Measurements from ENCODE around the gene TRRAP. TPM values are rescaled to one million over a fixed set of nuclear protein-coding genes. Genes with fewer than 3 reads are reported as not detected.

Gene TRRAP
- total RNA-seq, 4 donors from 2014 or later, result 27.2 to 35.8 (median 30.1) TPM

DNA sequence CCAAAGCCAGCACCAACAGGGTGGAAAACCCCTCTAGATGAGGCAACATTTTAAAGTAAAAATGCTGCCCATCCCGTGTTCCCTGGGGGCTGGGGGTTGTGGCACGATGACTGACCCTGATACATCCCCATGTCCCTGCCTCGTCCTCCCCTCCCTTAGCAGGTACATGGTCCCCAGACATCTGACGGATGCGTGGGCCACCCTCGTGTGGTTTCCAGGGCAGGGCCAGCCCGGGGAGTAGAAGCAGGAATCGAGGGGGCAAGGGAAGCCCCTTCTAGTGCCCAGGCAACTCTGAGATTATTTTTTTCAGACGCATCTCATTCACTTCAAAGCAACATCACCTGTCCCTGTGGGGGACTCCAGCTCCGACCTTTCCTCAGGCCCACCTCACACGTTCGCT lies 12.0 kb upstream of the TRRAP start:
- no peak for ATAC-seq (ENCODE audit: low FRiP score)
- no peak for DNase-seq (ENCODE audit: low spot score)
- TF ChIP-seq, protein P1, sequence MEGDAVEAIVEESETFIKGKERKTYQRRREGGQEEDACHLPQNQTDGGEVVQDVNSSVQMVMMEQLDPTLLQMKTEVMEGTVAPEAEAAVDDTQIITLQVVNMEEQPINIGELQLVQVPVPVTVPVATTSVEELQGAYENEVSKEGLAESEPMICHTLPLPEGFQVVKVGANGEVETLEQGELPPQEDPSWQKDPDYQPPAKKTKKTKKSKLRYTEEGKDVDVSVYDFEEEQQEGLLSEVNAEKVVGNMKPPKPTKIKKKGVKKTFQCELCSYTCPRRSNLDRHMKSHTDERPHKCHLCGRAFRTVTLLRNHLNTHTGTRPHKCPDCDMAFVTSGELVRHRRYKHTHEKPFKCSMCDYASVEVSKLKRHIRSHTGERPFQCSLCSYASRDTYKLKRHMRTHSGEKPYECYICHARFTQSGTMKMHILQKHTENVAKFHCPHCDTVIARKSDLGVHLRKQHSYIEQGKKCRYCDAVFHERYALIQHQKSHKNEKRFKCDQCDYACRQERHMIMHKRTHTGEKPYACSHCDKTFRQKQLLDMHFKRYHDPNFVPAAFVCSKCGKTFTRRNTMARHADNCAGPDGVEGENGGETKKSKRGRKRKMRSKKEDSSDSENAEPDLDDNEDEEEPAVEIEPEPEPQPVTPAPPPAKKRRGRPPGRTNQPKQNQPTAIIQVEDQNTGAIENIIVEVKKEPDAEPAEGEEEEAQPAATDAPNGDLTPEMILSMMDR (IDR thresholded peaks at IDR 0.05), result no peak

DNA sequence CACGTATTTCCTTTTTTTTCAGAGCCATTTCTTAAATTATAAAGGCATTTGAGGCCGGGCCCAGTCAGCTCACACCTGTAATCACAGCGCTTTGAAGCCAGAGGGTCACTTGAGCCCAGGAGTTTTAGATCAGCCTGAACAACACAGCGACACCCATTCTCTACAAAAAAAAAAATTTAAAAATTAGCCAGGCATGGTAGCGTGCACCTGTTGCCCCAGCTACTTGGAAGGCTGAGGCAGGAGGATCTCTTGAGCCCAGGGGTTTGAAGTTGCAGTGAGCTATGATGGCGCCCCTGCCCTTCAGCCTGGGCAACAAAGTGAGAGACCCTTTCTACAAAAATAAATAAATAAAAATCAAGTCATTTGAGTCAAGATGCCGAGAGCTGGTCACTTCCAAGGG lies 11.6 kb upstream of the TRRAP start:
- ATAC-seq (ENCODE audit: low FRiP score) (no peak), DNase-seq (ENCODE audit: low spot score) (no peak)
- TF ChIP-seq, protein P1 (IDR thresholded peaks at IDR 0.05), result no peak

DNA sequence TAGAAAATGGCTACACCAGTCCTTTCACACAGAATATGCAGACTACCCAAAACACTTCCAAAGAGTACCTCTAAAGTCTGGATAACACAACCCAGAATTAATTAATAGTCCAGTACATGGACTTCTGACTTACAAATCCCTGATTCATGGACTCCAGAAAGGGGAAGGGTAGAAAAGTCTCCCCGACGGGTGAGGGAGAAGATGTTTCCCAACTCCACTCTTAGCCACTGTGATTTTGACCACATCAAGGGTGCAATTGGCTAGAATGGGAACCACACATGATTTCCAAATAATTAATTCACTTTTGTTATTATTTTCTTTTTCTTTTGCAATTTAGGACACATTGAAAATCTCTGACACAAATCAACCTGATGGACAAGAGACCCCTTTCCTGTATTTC lies 9.9 kb upstream of the TRRAP start:
- ATAC-seq (ENCODE audit: low FRiP score) (no peak), DNase-seq (ENCODE audit: low spot score) (no peak)
- TF ChIP-seq, protein P1 (IDR thresholded peaks at IDR 0.05), result no peak

DNA sequence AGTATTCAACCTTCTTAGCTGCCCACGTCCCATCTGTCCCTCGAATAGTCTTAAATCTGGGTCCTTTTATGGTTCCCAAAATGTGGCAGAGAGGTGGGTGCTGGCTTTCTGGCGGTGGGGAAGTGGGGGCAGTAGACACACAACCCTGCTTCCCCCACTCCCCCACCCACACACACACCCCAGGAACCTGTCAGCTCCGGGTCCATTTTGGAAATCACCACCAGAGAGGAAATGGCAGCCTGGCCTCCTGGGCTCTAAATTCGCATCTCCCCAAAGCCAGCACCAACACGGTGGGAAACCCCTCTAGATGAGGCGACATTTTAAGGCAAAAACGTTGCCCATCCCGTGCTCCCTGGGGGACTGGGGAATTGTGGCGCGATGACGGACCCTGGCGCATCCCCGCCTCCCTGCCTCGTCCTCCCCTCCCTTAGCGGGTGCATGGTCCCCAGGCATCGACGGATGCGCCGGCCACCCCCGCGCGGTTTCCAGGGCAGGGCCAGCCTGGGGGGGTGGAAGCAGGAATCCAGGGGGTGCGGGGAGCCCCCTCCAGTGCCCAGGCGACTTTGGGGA lies 9.2 kb upstream of the TRRAP start:
- ATAC-seq (ENCODE audit: low FRiP score) (peak; percentile 14), DNase-seq (ENCODE audit: low spot score) (no peak)
- TF ChIP-seq, protein P1 (IDR thresholded peaks at IDR 0.05), result no peak

DNA sequence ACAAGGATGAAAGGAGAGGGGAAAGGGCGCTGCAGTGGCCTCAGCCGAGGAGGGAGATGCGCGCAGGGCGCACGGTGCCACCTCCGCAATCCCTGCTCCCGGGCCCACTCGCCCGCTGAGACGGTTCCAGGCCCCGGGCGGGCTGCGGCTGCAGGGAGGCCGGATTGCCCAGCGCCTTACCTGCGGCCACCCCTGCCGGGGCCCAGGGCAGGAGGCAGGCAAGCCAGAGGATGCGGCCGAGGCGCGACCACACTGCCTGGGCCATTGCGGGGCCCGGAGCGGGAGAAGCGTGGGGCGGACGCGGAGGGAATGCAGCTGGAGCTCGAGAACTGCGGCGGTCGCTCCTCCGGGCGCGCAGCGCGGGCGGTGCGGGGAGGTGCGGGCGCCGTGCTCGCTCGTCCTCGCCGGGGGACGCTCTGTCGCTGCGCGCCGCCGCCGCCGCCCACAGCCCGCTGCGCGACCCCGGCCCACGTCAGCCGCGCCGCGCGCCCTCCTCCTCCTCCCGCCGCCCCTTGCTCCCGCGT lies 8.7 kb upstream of the TRRAP start, which contains the start of gene TMEM130:
Gene TMEM130 (minus strand): TSS at position 418 of the 524 bp plus-strand sequence. CDS start 153 bp downstream, at position 265.
- peak; percentile 37 for ATAC-seq (ENCODE audit: low FRiP score)
- TF ChIP-seq, protein P1 (IDR thresholded peaks at IDR 0.05), result no peak
- no peak for DNase-seq (ENCODE audit: low spot score)

DNA sequence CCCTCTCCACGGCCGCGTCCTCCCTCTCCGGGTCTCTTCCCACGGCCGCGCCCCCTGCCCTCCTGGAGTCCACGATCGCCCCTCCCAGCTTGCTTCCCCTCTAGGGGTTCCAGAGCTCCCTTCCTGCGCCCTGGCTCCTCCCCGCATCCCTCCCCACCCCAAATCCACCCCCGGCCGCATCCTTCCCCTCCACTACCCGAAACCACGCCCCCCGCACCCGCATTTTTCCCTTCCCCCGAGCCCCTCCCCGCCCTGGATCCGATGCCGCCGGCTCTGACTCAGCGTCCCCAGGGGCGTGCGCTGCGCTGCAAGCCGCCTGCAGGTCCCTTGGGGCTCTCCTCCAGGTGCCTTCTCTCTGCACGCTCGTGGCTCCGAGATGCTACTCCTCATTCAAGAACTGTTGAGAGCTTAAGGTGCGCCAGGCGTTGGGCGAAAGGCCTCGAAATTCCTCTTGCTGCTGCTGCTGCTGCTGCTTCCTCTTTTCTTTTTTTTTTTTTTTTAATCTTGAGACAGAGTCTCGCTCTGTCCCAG lies 8.1 kb upstream of the TRRAP start:
- TF ChIP-seq, protein P1 (IDR thresholded peaks at IDR 0.05), result no peak
- peak; percentile 23 for ATAC-seq (ENCODE audit: low FRiP score)
- DNase-seq (ENCODE audit: low spot score), result no peak

All from omental fat pad (tissue), 4 donors.